Coronary artery (tissue), 2 donors: ENCODE measurements around the gene MBNL1.

ENCODE experiments used
- DNase-seq: peaks from one replicate; pipeline ENCODE4 v3.0.0-alpha.2; 2017; ENCODE audit warnings: low spot score
- H3K27ac ChIP-seq, 2 donors: fragments of 200-600 bp; sonication (generic); one replicate each; pipeline ENCODE4 v1.5.1; 2016 to 2019
- H3K4me3 ChIP-seq: fragments of 200-600 bp; sonication (generic); 2 replicates; pipeline ENCODE4 v1.5.1; 2016; ENCODE audit warnings: mild to moderate bottlenecking, moderate library complexity
- CTCF ChIP-seq: fragments of 200-600 bp; sonication (generic); IDR thresholded peaks from one replicate; pipeline ENCODE4 v1.5.1; 2019; ENCODE audit warnings: antibody characterized with exemption

The MBNL1 gene

GRCh38 chr3:152241142-152242017 lies 27.3 kb upstream of the MBNL1 start:
- Histone ChIP-seq H3K27ac (peak overlapping the region in 1 of 2 donors; percentile 2), H3K4me3 (no peak overlapping the region)
- DNase-seq = no peak
- TF ChIP-seq CTCF = no peak

DNA sequence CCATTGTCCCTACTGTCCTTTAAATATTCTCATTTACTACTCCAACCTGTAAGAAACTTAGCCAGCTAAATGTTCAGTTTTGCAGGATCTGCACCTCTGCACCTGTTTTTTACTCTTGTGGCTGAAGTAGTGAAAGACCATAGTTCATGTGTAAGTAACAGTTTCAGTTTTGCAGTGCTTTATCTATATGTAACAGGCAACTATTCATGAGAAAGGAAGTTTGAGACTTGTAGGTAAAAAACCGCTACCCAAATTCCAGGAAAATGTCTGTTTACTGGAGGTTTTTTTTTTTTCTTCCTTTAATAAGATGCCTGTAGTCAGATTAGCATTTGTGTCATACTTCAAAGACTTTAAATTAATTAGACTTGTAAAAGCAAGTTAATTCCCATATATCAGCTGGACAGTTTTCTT lies 25.4 kb upstream of the MBNL1 start:
- H3K27ac ChIP-seq = no peak overlapping the region
- TF ChIP-seq CTCF = no peak
- no peak for DNase-seq

GRCh38 chr3:152243721-152244516 lies 24.8 kb upstream of the MBNL1 start:
- Histone ChIP-seq H3K27ac (peak overlapping the region in 1 of 2 donors; percentile 31), H3K4me3 (no peak overlapping the region)
- DNase-seq = no peak
- TF ChIP-seq CTCF = no peak

More for the DNA sequence above, 25.4 kb upstream of the MBNL1 start:
- no peak overlapping the region for H3K4me3 ChIP-seq

DNA sequence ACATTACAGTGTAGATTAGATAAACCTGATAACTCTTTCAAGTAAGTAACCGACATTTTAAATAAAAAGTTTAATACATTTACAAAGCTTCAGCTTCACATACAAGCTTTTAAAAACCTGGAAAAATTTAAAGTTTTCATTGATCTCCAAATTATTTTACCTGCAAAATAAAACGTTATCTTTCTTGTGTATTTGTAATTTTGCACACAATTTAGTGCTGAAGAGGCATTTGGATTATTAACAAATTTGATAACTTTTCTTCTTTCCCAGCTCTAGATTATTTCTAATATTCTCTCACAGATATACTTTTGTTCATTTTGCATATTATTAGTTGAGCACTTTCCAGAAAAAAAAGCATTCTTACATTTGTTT lies 24.2 kb upstream of the MBNL1 start:
- no peak overlapping the region for H3K27ac ChIP-seq
- TF ChIP-seq CTCF = no peak
- DNase-seq = no peak
- no peak overlapping the region for H3K4me3 ChIP-seq

DNA sequence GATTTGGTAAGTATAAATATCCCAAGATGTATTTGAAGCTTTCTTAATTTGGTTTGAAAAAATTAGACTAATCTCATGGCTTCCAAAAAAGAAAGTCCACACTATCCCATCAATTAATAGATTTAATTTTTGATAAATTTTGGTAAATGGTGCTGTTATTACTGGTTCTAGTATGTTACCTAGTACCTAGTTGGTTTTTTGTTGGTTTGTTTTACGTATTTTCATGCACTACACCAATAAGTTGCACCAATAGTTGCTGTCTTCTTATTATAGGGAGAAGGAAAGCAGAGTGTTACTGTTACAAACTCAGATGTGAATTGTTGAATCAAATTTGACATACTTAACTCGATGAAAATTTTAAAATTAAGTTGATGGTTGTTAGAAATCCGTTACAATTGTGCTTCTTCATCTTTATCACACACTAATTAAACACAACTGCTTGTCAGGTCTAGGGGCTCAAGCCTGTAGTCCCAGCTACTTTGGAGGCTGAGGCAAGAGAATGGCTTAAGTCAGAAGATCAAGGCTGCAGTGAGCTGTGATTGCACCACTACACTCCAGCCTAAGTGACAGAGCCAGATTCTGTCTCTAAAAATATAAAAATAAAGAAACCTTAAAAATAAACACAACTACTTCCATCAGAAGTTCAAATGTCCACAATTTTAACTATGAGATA lies 23.1 kb upstream of the MBNL1 start:
- no peak for DNase-seq
- no peak overlapping the region for H3K27ac ChIP-seq
- H3K4me3 ChIP-seq = no peak overlapping the region
- no peak for TF ChIP-seq CTCF

DNA sequence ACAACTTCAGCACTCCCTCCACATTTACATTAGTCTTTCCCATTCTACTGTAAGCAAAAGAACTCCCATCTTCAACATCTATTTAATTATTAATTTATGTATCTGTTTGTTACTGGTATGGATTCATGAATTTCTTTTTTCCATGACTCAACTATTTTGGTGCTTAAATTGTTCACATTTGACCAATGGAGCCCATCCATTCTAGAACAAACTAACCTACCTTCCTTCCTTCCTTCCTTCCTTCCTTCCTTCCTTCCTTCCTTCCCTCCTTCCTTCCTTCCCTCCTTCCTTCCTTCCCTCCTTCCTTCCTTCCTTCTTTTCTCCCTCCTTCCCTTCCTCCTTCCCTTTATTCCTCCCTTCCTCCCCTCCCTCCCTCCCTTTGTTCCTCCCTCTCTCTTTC lies 16.8 kb upstream of the MBNL1 start:
- no peak overlapping the region for H3K27ac ChIP-seq
- no peak for DNase-seq
- no peak overlapping the region for H3K4me3 ChIP-seq
- no peak for TF ChIP-seq CTCF
